ENCODE results near the gene IGSF9B. TPM values are rescaled to one million over a fixed set of nuclear protein-coding genes. Genes with fewer than 3 reads are reported as not detected.

The IGSF9B gene
- total RNA-seq, 2 experiments from 2014 or later = 0.95 to 2.8 TPM

- Histone ChIP-seq H3K79me2 (ENCODE audit: insufficient read depth, low read depth, low read length) (no peaks in the 10 kb centered on the region), H3K4me3 (ENCODE audit: low read depth, low read length, poor library complexity, severe bottlenecking) (no peak overlapping the region), H2AFZ (ENCODE audit: low read length) (no peak overlapping the region), H4K20me1 (ENCODE audit: insufficient read depth, low read length) (no peaks in the 10 kb centered on the region), H3K9me2 (ENCODE audit: insufficient read depth, low read length) (no peaks in the 10 kb centered on the region), H3K36me3 (ENCODE audit: insufficient read depth, low read length) (no peaks in the 10 kb centered on the region), H3K4me1 (ENCODE audit: insufficient read depth, low read length, poor library complexity, severe bottlenecking) (no peaks in the 10 kb centered on the region), H3K9me3 (ENCODE audit: low read length) (no peaks in the 10 kb centered on the region), H3K4me2 (ENCODE audit: low read length) (no peak overlapping the region), H3K27ac (ENCODE audit: low read depth, low read length, poor library complexity, severe bottlenecking) (no peak overlapping the region)
- DNase-seq (ENCODE audit: low spot score) = no peak
- intact Hi-C loops (cut with micrococcal nuclease; ENCODE audit: unreplicated experiment) = no loop called here
- no peak for TF ChIP-seq EZH2phosphoT487 (IDR thresholded peaks at IDR 0.05; ENCODE audit: borderline replicate concordance, low read depth, low read length)
- TF ChIP-seq, protein P1, sequence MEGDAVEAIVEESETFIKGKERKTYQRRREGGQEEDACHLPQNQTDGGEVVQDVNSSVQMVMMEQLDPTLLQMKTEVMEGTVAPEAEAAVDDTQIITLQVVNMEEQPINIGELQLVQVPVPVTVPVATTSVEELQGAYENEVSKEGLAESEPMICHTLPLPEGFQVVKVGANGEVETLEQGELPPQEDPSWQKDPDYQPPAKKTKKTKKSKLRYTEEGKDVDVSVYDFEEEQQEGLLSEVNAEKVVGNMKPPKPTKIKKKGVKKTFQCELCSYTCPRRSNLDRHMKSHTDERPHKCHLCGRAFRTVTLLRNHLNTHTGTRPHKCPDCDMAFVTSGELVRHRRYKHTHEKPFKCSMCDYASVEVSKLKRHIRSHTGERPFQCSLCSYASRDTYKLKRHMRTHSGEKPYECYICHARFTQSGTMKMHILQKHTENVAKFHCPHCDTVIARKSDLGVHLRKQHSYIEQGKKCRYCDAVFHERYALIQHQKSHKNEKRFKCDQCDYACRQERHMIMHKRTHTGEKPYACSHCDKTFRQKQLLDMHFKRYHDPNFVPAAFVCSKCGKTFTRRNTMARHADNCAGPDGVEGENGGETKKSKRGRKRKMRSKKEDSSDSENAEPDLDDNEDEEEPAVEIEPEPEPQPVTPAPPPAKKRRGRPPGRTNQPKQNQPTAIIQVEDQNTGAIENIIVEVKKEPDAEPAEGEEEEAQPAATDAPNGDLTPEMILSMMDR (conservative IDR thresholded peaks at IDR 0.05; ENCODE audit: low read length) = no peak
- no TSS peak for BruUV-seq (replicated peaks)
- POLR2A ChIA-PET = no interaction called here
- CTCF ChIA-PET (ENCODE audit: unreplicated experiment) = no interaction called here
These were observed 5.2 kb downstream of the IGSF9B start for GRCh38 chr11:133951327-133952198.

GRCh38 chr11:133950874-133951326 is 5.9 kb downstream of the IGSF9B start:
- no TSS peak for BruUV-seq (replicated peaks)
- no peak overlapping the region for H3K4me3 ChIP-seq (ENCODE audit: low read depth, low read length, poor library complexity, severe bottlenecking)
- ChIA-PET CTCF (ENCODE audit: unreplicated experiment) (no interaction called here), POLR2A (no interaction called here)
- no peaks in the 10 kb centered on the region for H3K36me3 ChIP-seq (ENCODE audit: insufficient read depth, low read length)
- no peaks in the 10 kb centered on the region for H3K4me1 ChIP-seq (ENCODE audit: insufficient read depth, low read length, poor library complexity, severe bottlenecking)
- no peak for DNase-seq (ENCODE audit: low spot score)
- H2AFZ ChIP-seq (ENCODE audit: low read length) = no peak overlapping the region
- H3K9me2 ChIP-seq (ENCODE audit: insufficient read depth, low read length) = no peaks in the 10 kb centered on the region
- H3K9me3 ChIP-seq (ENCODE audit: low read length) = no peaks in the 10 kb centered on the region
- no peak for TF ChIP-seq EZH2phosphoT487 (IDR thresholded peaks at IDR 0.05; ENCODE audit: borderline replicate concordance, low read depth, low read length)
- TF ChIP-seq, protein P1 (conservative IDR thresholded peaks at IDR 0.05; ENCODE audit: low read length) = no peak
- no peaks in the 10 kb centered on the region for H4K20me1 ChIP-seq (ENCODE audit: insufficient read depth, low read length)
- no peak overlapping the region for H3K27ac ChIP-seq (ENCODE audit: low read depth, low read length, poor library complexity, severe bottlenecking)
- no peak overlapping the region for H3K4me2 ChIP-seq (ENCODE audit: low read length)
- intact Hi-C loops (cut with micrococcal nuclease; ENCODE audit: unreplicated experiment) = no loop called here
- no peaks in the 10 kb centered on the region for H3K79me2 ChIP-seq (ENCODE audit: insufficient read depth, low read depth, low read length)

DNA sequence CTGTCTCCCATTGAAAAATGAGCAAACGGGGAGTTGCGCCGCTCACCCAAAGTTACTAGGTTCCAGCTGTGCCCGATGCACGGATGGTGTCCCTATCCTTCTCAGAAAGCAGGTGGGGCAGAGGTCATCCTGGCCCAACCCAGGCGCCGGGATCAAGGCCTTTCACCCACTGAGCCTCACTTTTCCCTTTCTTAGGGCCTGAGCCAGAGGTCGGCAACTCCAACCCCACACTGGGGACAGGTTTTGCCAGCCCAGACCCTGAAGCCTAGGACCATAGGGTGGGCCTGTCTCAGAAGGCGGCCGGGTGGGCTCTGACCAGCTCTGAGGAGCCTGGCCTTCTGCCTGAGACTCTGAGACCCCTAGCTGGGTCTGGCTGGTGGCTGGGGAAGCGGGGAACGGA is 6.3 kb downstream of the IGSF9B start:
- Histone ChIP-seq H3K4me3 (ENCODE audit: low read depth, low read length, poor library complexity, severe bottlenecking) (no peak overlapping the region), H3K27ac (ENCODE audit: low read depth, low read length, poor library complexity, severe bottlenecking) (no peak overlapping the region), H3K79me2 (ENCODE audit: insufficient read depth, low read depth, low read length) (no peaks in the 10 kb centered on the region), H2AFZ (ENCODE audit: low read length) (no peak overlapping the region), H3K9me2 (ENCODE audit: insufficient read depth, low read length) (no peaks in the 10 kb centered on the region), H4K20me1 (ENCODE audit: insufficient read depth, low read length) (no peaks in the 10 kb centered on the region), H3K9me3 (ENCODE audit: low read length) (no peaks in the 10 kb centered on the region), H3K4me1 (ENCODE audit: insufficient read depth, low read length, poor library complexity, severe bottlenecking) (no peaks in the 10 kb centered on the region), H3K4me2 (ENCODE audit: low read length) (no peak overlapping the region), H3K36me3 (ENCODE audit: insufficient read depth, low read length) (no peaks in the 10 kb centered on the region)
- intact Hi-C loops (cut with micrococcal nuclease; ENCODE audit: unreplicated experiment) = no loop called here
- TF ChIP-seq EZH2phosphoT487 (IDR thresholded peaks at IDR 0.05; ENCODE audit: borderline replicate concordance, low read depth, low read length) = no peak
- TF ChIP-seq, protein P1 (conservative IDR thresholded peaks at IDR 0.05; ENCODE audit: low read length) = no peak
- BruUV-seq (replicated peaks) = no TSS peak
- DNase-seq (ENCODE audit: low spot score) = no peak
- POLR2A ChIA-PET = no interaction called here
- CTCF ChIA-PET (ENCODE audit: unreplicated experiment) = no interaction called here
